Neural progenitor cell (in vitro differentiated cells): Measurements from ENCODE around the gene TXNDC11.

Experiments used
- CTCF ChIP-seq: fragments of 200-600 bp; sonication (generic); IDR thresholded peaks from 2 replicates; pipeline ENCODE4 v1.5.1; 2017; ENCODE audit warnings: antibody characterized with exemption, mild to moderate bottlenecking
- EZH2phosphoT487 ChIP-seq: fragments of 200-600 bp; sonication (generic); IDR thresholded peaks from 2 replicates; pipeline ENCODE4 v1.6.1; 2017; ENCODE audit warnings: antibody characterized with exemption

- no peak for TF ChIP-seq CTCF
- TF ChIP-seq EZH2phosphoT487, result no peak
Observed at GRCh38 chr16:11691771-11692170, 50.9 kb downstream of the TXNDC11 start.
